ENCODE measurements around the gene KLHDC3. TPM values are rescaled to one million over a fixed set of nuclear protein-coding genes. Genes with fewer than 3 reads are reported as not detected.

Gene KLHDC3
- total and polyA plus RNA-seq, 2 experiments from 2014 or later: 88.2 to 184 TPM

GRCh38 chr6:42971746-42972327, 42.2 kb upstream of the KLHDC3 start:
- no peak for ATAC-seq
- H3F3A ChIP-seq (replicated peaks; ENCODE audit: low read depth): no peaks in the 10 kb centered on the region
- H3K4me3 Mint-ChIP-seq: no peak overlapping the region
- no peaks in the 10 kb centered on the region for H3K4me1 ChIP-seq (ENCODE audit: insufficient read depth)
- H3K27ac Mint-ChIP-seq: no peak overlapping the region
- no peaks in the 10 kb centered on the region for H4K20me1 ChIP-seq (replicated peaks; ENCODE audit: insufficient read depth)
- H3K9me2 ChIP-seq (ENCODE audit: insufficient read depth): no peaks in the 10 kb centered on the region
- H3K36me3 Mint-ChIP-seq (ENCODE audit: low read depth): 0 out of 3 replicates have a peak, but pooled peaks cover 4% of the 10 kb centered on the region
- no peak overlapping the region for H2AFZ ChIP-seq
- no peak overlapping the region for H3K27ac ChIP-seq (ENCODE audit: low read depth)
- no peak overlapping the region for H3K4me2 ChIP-seq
- H3K27me3 ChIP-seq (ENCODE audit: insufficient read depth): no peaks in the 10 kb centered on the region
- no peak overlapping the region for H3K4me3 ChIP-seq
- TF ChIP-seq NANOG (IDR thresholded peaks at IDR 0.05; ENCODE audit: borderline replicate concordance) (no peak), EZH2phosphoT487 (IDR thresholded peaks at IDR 0.05; ENCODE audit: unreplicated experiment) (no peak), JUNB (IDR thresholded peaks at IDR 0.05; ENCODE audit: unreplicated experiment) (no peak), ZNF114 (CRISPR knock-in tag; IDR thresholded peaks at IDR 0.05) (no peak)
- H3K27me3 Mint-ChIP-seq (ENCODE audit: insufficient read depth, low read depth, poor library complexity): peaks cover 4% of the 10 kb centered on the region
- no peaks in the 10 kb centered on the region for H3K79me2 ChIP-seq (replicated peaks; ENCODE audit: insufficient read depth)
- no peaks in the 10 kb centered on the region for H3K36me3 ChIP-seq (ENCODE audit: insufficient read depth)
- H3K9me3 Mint-ChIP-seq: no peaks in the 10 kb centered on the region
- DNase-seq (ENCODE audit: low spot score): no peak
- H3K4me1 Mint-ChIP-seq: peaks cover 3% of the 10 kb centered on the region

GRCh38 chr6:42973926-42974325, 40.1 kb upstream of the KLHDC3 start:
- H3K4me1 ChIP-seq (ENCODE audit: insufficient read depth): peaks cover 4% of the 10 kb centered on the region
- Mint-ChIP-seq H3K4me1 (peaks cover 7% of the 10 kb centered on the region), H3K4me3 (no peak overlapping the region), H3K36me3 (ENCODE audit: low read depth) (0 out of 3 replicates have a peak, but pooled peaks cover 4% of the 10 kb centered on the region), H3K27ac (no peak overlapping the region), H3K27me3 (ENCODE audit: insufficient read depth, low read depth, poor library complexity) (peaks cover 5% of the 10 kb centered on the region), H3K9me3 (no peaks in the 10 kb centered on the region)
- peaks cover 8% of the 10 kb centered on the region; the same call in 1 of the 2 replicates for H3F3A ChIP-seq (replicated peaks; ENCODE audit: low read depth)
- no peak overlapping the region for H2AFZ ChIP-seq
- H3K4me2 ChIP-seq: no peak overlapping the region
- no peaks in the 10 kb centered on the region for H3K9me2 ChIP-seq (ENCODE audit: insufficient read depth)
- no peak for DNase-seq (ENCODE audit: low spot score)
- H4K20me1 ChIP-seq (replicated peaks; ENCODE audit: insufficient read depth): no peaks in the 10 kb centered on the region; the same call in 1 of the 2 replicates
- H3K36me3 ChIP-seq (ENCODE audit: insufficient read depth): no peaks in the 10 kb centered on the region
- H3K27me3 ChIP-seq (ENCODE audit: insufficient read depth): no peaks in the 10 kb centered on the region
- H3K79me2 ChIP-seq (replicated peaks; ENCODE audit: insufficient read depth): peaks cover 5% of the 10 kb centered on the region; the same call in 1 of the 2 replicates
- ATAC-seq: no peak
- H3K4me3 ChIP-seq: no peak overlapping the region
- H3K27ac ChIP-seq (ENCODE audit: low read depth): no peak overlapping the region
- TF ChIP-seq NANOG (IDR thresholded peaks at IDR 0.05; ENCODE audit: borderline replicate concordance) (no peak), CREB1 (CRISPR knock-in tag; IDR thresholded peaks at IDR 0.05; ENCODE audit: low read depth) (no peak), REST (IDR thresholded peaks at IDR 0.05; ENCODE audit: unreplicated experiment) (no peak)
